GM12892 (cell line): Measurements from ENCODE around the gene CBFB.

ENCODE experiments used
- POLR2A ChIP-seq: IDR thresholded peaks from 2 replicates; pipeline ENCODE4 v1.6.1; 2011; ENCODE audit warnings: low read depth, low read length, control low read depth
- POLR2AphosphoS5 ChIP-seq: IDR thresholded peaks from 2 replicates; pipeline ENCODE4 v1.6.1; 2011; ENCODE audit warnings: low read depth, low read length, control low read depth

- TF ChIP-seq POLR2AphosphoS5 (no peak), POLR2A (no peak)
Observed at GRCh38 chr16:67043420-67043819, 14.5 kb downstream of the CBFB start.
